HCT116 (cell line): Measurements from ENCODE around the gene FAM78B. TPM values are rescaled to one million over a fixed set of nuclear protein-coding genes. Genes with fewer than 3 reads are reported as not detected.

Source experiments
- ATAC-seq: fragments of 200-7000 bp; cut with Tn5 transposase; 2 replicates; pipeline ENCODE4 v1.9.1; 2020; ENCODE audit warnings: mild to moderate bottlenecking, moderate library complexity
- BruUV-seq: library from RNA; stranded (reverse); fragments of 400-500 nt; replicated peaks from 2 replicates; lab custom pipeline; 2021; lab: Mats Ljungman, UMichigan
- CTCF ChIA-PET: fragments of 300-600 bp; sonication (Branson Sonifier 250); formaldehyde crosslinking; loops from one replicate; lab custom pipeline; 2021; ENCODE audit warnings: antibody characterized with exemption; lab: Charles Lee
- POLR2A ChIA-PET: fragments of 300-600, 350-600 bp; sonication (Branson Sonifier 250); formaldehyde crosslinking; loops from one replicate; lab custom pipeline; 2021; ENCODE audit warnings: antibody characterized with exemption; lab: Charles Lee
- RAD21 ChIA-PET, 2 experiments: fragments of 300-600 bp; sonication (Branson Sonifier 250); formaldehyde crosslinking; loops; one replicate each; lab custom pipeline; 2023; ENCODE audit warnings: low total read pairs in 2 of 2; ENCODE audit not compliant: uncharacterized antibody in 2 of 2, unreplicated experiment in 2 of 2, low non-redundant PET in 1 of 2; lab: Charles Lee
- DNase-seq: peaks from one replicate; pipeline ENCODE4 v3.0.0-alpha.2; 2010; ENCODE audit warnings: low read depth, low spot score
- H2AFZ ChIP-seq: fragments of 200-600 bp; shearing (Covaris generic), sonication (generic); 2 replicates; pipeline ENCODE4 v1.6.1; 2017; ENCODE audit warnings: low read depth, mixed run types, mixed read lengths, antibody characterized with exemption, low read length; ENCODE audit not compliant: poor library complexity, severe bottlenecking
- H3K27ac ChIP-seq: 2 replicates; pipeline ENCODE4 v1.5.1; 2012; ENCODE audit warnings: low read depth, low read length
- H3K27me3 ChIP-seq: fragments of 200-600 bp; sonication (generic); 2 replicates; pipeline ENCODE4 v1.6.1; 2016; ENCODE audit warnings: mixed run types, low read length, mixed read lengths; ENCODE audit not compliant: insufficient read depth
- H3K36me3 ChIP-seq, 2 experiments: fragments of 200-500 bp in 1 of 2; fragments of 200-600 bp in 1 of 2; sonication (Bioruptor generic) in 1 of 2; sonication (generic) in 1 of 2; 2 replicates each; pipeline versions ENCODE4 v1.5.1 to v1.6.1; 2014 to 2016; ENCODE audit warnings: low read length in 2 of 2, inconsistent platforms in 1 of 2, mixed read lengths in 1 of 2, mixed run types in 1 of 2; ENCODE audit not compliant: insufficient read depth in 2 of 2, control insufficient read depth in 1 of 2
- H3K4me1 ChIP-seq, 2 experiments: fragments of 200-600 bp in 1 of 2; sonication (generic) in 1 of 2; 2 replicates each; pipeline versions ENCODE4 v1.5.1 to v1.6.1; 2012 to 2017; ENCODE audit warnings: low read length in 2 of 2, inconsistent platforms in 1 of 2, mild to moderate bottlenecking in 1 of 2, mixed read lengths in 1 of 2, mixed run types in 1 of 2, moderate library complexity in 1 of 2; ENCODE audit not compliant: insufficient read depth in 2 of 2, control insufficient read depth in 1 of 2
- H3K4me2 ChIP-seq: fragments of 200-600 bp; sonication (generic); 2 replicates; pipeline ENCODE4 v1.6.1; 2017; ENCODE audit warnings: mixed run types, low read length, mixed read lengths
- H3K4me3 ChIP-seq, 2 experiments: fragments of 200-600 bp in 1 of 2; sonication (generic) in 1 of 2; replicated peaks in 1 of 2; 2 replicates each; pipeline ENCODE4 v1.5.1; 2011 to 2016; ENCODE audit warnings: low read length in 2 of 2, control low read depth in 1 of 2, low read depth in 1 of 2, mild to moderate bottlenecking in 1 of 2, mixed read lengths in 1 of 2, mixed run types in 1 of 2
- H3K79me2 ChIP-seq: fragments of 200-600 bp; sonication (generic); 2 replicates; pipeline ENCODE4 v1.6.1; 2017; ENCODE audit warnings: mild to moderate bottlenecking, mixed run types, low read length, moderate library complexity, mixed read lengths; ENCODE audit not compliant: insufficient read depth
- H3K9ac ChIP-seq: fragments of 200-600 bp; sonication (generic); 2 replicates; pipeline ENCODE4 v1.6.1; 2016; ENCODE audit warnings: low read length, mixed read lengths
- H3K9me2 ChIP-seq: fragments of 200-600 bp; sonication (generic), shearing (Covaris generic); 2 replicates; pipeline ENCODE4 v1.6.1; 2017; ENCODE audit warnings: mixed run types, mild to moderate bottlenecking, moderate library complexity; ENCODE audit not compliant: insufficient read depth
- H3K9me3 ChIP-seq, 2 experiments: fragments of 200-500 bp in 1 of 2; fragments of 200-600 bp in 1 of 2; sonication (Bioruptor generic) in 1 of 2; sonication (generic) in 1 of 2; 2 replicates each; pipeline ENCODE4 v1.6.1; 2014 to 2017; ENCODE audit warnings: low read length in 2 of 2, mixed read lengths in 2 of 2, inconsistent platforms in 1 of 2, low read depth in 1 of 2, mild to moderate bottlenecking in 1 of 2, mixed run types in 1 of 2, moderate library complexity in 1 of 2; ENCODE audit not compliant: control insufficient read depth in 1 of 2, insufficient read depth in 1 of 2
- H4K20me1 ChIP-seq: fragments of 200-600 bp; sonication (generic), shearing (Covaris generic); 2 replicates; pipeline ENCODE4 v1.6.1; 2017; ENCODE audit warnings: mixed run types, mild to moderate bottlenecking, moderate library complexity; ENCODE audit not compliant: insufficient read depth
- CBX3 ChIP-seq: IDR thresholded peaks from 2 replicates; pipeline ENCODE4 v1.6.1; 2012; ENCODE audit warnings: low read depth
- EGR1 ChIP-seq: IDR thresholded peaks from 2 replicates; pipeline ENCODE4 v1.6.1; 2012; ENCODE audit warnings: low read depth
- ELF1 ChIP-seq: IDR thresholded peaks from 2 replicates; pipeline ENCODE4 v1.6.1; 2012; ENCODE audit warnings: low read depth, borderline replicate concordance
- FOSL1 ChIP-seq: IDR thresholded peaks from 2 replicates; pipeline ENCODE4 v1.6.1; 2012; ENCODE audit warnings: low read depth
- JUND ChIP-seq: IDR thresholded peaks from 2 replicates; pipeline ENCODE4 v1.6.1; 2012
- MAX ChIP-seq: IDR thresholded peaks from 2 replicates; pipeline ENCODE4 v1.6.1; 2012
- SIN3A ChIP-seq: IDR thresholded peaks from 2 replicates; pipeline ENCODE4 v1.6.1; 2012; ENCODE audit warnings: low read depth
- TCF7L2 ChIP-seq: IDR thresholded peaks from 2 replicates; pipeline ENCODE4 v1.7.0; 2011; ENCODE audit warnings: borderline replicate concordance, inconsistent platforms; ENCODE audit not compliant: insufficient read depth, insufficient read length; ENCODE audit errors: extremely low read depth
- ZFX ChIP-seq: fragments of 450-650 bp; IDR thresholded peaks from 2 replicates; pipeline ENCODE4 v1.6.1; 2017
- intact Hi-C: fragments of 100-400 bp; cut with micrococcal nuclease; formaldehyde crosslinking; loops from 2 replicates; pipeline ENCODE4 v1.10.0; 2022
- total RNA-seq: library from RNA; stranded (reverse); gene quantifications from one replicate; pipeline ENCODE4 v1.2.1, GENCODE V29; 2021; ENCODE audit not compliant: unreplicated experiment
- TF ChIP-seq, protein P1 (sequence below): IDR thresholded peaks from 2 replicates; pipeline ENCODE4 v1.6.1; 2012; ENCODE audit warnings: low read depth
- TF ChIP-seq, protein P2 (sequence below), 3 experiments: fragments of 200-600 bp in 1 of 3; sonication (generic) in 1 of 3; IDR thresholded peaks in 2 of 3; conservative IDR thresholded peaks in 1 of 3; 2 replicates each; pipeline ENCODE4 v1.5.1; 2012 to 2017; ENCODE audit warnings: low read depth in 2 of 3, low read length in 2 of 3, antibody characterized with exemption in 1 of 3, borderline replicate concordance in 1 of 3, control low read depth in 1 of 3, mild to moderate bottlenecking in 1 of 3, mixed read lengths in 1 of 3, mixed run types in 1 of 3, moderate library complexity in 1 of 3; ENCODE audit not compliant: insufficient read depth in 1 of 3

FAM78B gene
- total RNA-seq, 1 experiment from 2014 or later = 1.4 TPM

GRCh38 chr1:166170075-166170474, 3.3 kb upstream of the FAM78B start (continued):
- TF ChIP-seq, protein P1, sequence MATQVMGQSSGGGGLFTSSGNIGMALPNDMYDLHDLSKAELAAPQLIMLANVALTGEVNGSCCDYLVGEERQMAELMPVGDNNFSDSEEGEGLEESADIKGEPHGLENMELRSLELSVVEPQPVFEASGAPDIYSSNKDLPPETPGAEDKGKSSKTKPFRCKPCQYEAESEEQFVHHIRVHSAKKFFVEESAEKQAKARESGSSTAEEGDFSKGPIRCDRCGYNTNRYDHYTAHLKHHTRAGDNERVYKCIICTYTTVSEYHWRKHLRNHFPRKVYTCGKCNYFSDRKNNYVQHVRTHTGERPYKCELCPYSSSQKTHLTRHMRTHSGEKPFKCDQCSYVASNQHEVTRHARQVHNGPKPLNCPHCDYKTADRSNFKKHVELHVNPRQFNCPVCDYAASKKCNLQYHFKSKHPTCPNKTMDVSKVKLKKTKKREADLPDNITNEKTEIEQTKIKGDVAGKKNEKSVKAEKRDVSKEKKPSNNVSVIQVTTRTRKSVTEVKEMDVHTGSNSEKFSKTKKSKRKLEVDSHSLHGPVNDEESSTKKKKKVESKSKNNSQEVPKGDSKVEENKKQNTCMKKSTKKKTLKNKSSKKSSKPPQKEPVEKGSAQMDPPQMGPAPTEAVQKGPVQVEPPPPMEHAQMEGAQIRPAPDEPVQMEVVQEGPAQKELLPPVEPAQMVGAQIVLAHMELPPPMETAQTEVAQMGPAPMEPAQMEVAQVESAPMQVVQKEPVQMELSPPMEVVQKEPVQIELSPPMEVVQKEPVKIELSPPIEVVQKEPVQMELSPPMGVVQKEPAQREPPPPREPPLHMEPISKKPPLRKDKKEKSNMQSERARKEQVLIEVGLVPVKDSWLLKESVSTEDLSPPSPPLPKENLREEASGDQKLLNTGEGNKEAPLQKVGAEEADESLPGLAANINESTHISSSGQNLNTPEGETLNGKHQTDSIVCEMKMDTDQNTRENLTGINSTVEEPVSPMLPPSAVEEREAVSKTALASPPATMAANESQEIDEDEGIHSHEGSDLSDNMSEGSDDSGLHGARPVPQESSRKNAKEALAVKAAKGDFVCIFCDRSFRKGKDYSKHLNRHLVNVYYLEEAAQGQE = no peak
- no peak for TF ChIP-seq ZFX
- TF ChIP-seq FOSL1 = no peak
- TF ChIP-seq ELF1 = no peak
- TF ChIP-seq JUND = no peak

GRCh38 chr1:166169182-166169581, 2.4 kb upstream of the FAM78B start:
- ChIA-PET CTCF (no interaction called here), RAD21 (no interaction called here), POLR2A (no interaction called here)
- TF ChIP-seq SIN3A (no peak), TCF7L2 (no peak), EGR1 (no peak), ZFX (no peak), MAX (no peak), CBX3 (no peak)
- TF ChIP-seq, protein P2, sequence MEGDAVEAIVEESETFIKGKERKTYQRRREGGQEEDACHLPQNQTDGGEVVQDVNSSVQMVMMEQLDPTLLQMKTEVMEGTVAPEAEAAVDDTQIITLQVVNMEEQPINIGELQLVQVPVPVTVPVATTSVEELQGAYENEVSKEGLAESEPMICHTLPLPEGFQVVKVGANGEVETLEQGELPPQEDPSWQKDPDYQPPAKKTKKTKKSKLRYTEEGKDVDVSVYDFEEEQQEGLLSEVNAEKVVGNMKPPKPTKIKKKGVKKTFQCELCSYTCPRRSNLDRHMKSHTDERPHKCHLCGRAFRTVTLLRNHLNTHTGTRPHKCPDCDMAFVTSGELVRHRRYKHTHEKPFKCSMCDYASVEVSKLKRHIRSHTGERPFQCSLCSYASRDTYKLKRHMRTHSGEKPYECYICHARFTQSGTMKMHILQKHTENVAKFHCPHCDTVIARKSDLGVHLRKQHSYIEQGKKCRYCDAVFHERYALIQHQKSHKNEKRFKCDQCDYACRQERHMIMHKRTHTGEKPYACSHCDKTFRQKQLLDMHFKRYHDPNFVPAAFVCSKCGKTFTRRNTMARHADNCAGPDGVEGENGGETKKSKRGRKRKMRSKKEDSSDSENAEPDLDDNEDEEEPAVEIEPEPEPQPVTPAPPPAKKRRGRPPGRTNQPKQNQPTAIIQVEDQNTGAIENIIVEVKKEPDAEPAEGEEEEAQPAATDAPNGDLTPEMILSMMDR (IDR thresholded peaks at IDR 0.05 in 2 of 3, conservative IDR thresholded peaks at IDR 0.05 in 1 of 3; ENCODE audit: borderline replicate concordance in 1 of 3, insufficient read depth in 1 of 3, low read depth in 2 of 3, low read length in 2 of 3) = no peak
- no TSS peak for BruUV-seq
- Histone ChIP-seq H3K4me1 (peaks cover 0 to 40% of the 10 kb centered on the region in 2 experiments; a peak in 3 of 4 replicates), H4K20me1 (no peaks in the 10 kb centered on the region), H3K9ac (no peak overlapping the region), H3K27ac (no peak overlapping the region), H3K9me3 (no peaks in the 10 kb centered on the region), H3K79me2 (no peaks in the 10 kb centered on the region), H3K27me3 (no peaks in the 10 kb centered on the region), H3K4me2 (no peak overlapping the region), H3K4me3 (no peak overlapping the region), H2AFZ (no peak overlapping the region), H3K36me3 (no peaks in the 10 kb centered on the region), H3K9me2 (no peaks in the 10 kb centered on the region)
- intact Hi-C loops = loop anchor here (5.0 kb wide), 1 partner anchor 537 kb away; the partner anchor contains the start of gene MGST3
- no peak for ATAC-seq
- DNase-seq = no peak
